Prostate gland (tissue), 2 donors: ENCODE measurements around the gene USP47. TPM values are rescaled to one million over a fixed set of nuclear protein-coding genes. Genes with fewer than 3 reads are reported as not detected.

Experiments used
- DNase-seq: peaks from one replicate; pipeline ENCODE4 v3.0.0-alpha.2; 2019; ENCODE audit warnings: low spot score
- H3K27ac ChIP-seq, 2 donors: fragments of 200-600 bp; sonication (generic); 2 replicates each; pipeline ENCODE4 v1.5.1; 2017 to 2019
- H3K27me3 ChIP-seq: fragments of 200-600 bp; sonication (generic); replicated peaks from 2 replicates; pipeline ENCODE4 v1.5.1; 2019; ENCODE audit not compliant: insufficient read depth
- H3K36me3 ChIP-seq, 2 donors: fragments of 200-600 bp; sonication (generic); 1 replicate in 1 of 2; 2 replicates in 1 of 2; pipeline versions ENCODE4 v1.5.1 to v1.8.1; 2017 to 2019
- H3K4me1 ChIP-seq: fragments of 200-600 bp; sonication (generic); replicated peaks from 2 replicates; pipeline ENCODE4 v1.5.1; 2019
- H3K4me3 ChIP-seq, 2 donors: fragments of 200-600 bp; sonication (generic); 2 replicates each; pipeline ENCODE4 v1.5.1; 2017 to 2019
- H3K9me3 ChIP-seq: fragments of 200-600 bp; sonication (generic); 2 replicates; pipeline ENCODE4 v1.5.1; 2017
- CTCF ChIP-seq, 4 experiments: fragments of 200-600 bp in 2 of 4; fragments of 450-650 bp in 2 of 4; sonication (generic) in 2 of 4; IDR thresholded peaks; 1 replicate in 3 of 4; 2 replicates in 1 of 4; pipeline ENCODE4 v1.5.1; 2016 to 2019; ENCODE audit warnings: antibody characterized with exemption in 4 of 4, mild to moderate bottlenecking in 2 of 4, moderate library complexity in 2 of 4
- POLR2A ChIP-seq: fragments of 450-650 bp; IDR thresholded peaks from one replicate; pipeline ENCODE4 v1.6.1; 2016; ENCODE audit warnings: antibody characterized with exemption, mild to moderate bottlenecking
- POLR2AphosphoS5 ChIP-seq: sonication (generic); formaldehyde crosslinking; IDR thresholded peaks from one replicate; pipeline ENCODE4 v1.6.1; 2017; ENCODE audit warnings: antibody characterized with exemption
- WGBS: methylation state at CpG from one replicate; pipeline ENCODE4 v1.1.5; 2018; 5-methylcytosine and 5-hydroxymethylcytosine counted together
- intact Hi-C: fragments of 100-400 bp; cut with DNase I; formaldehyde crosslinking; loops from one replicate; pipeline ENCODE4 v1.14.2; 2022
- total RNA-seq, 2 donors: library from RNA; depleted of rRNA; stranded (reverse); fragments of >200 nt; gene quantifications; one replicate each; pipeline ENCODE4 v1.1.0, GENCODE V29; 2016

USP47 gene
- total RNA-seq, 2 donors from 2014 or later = 58.4 to 76.6 TPM

DNA sequence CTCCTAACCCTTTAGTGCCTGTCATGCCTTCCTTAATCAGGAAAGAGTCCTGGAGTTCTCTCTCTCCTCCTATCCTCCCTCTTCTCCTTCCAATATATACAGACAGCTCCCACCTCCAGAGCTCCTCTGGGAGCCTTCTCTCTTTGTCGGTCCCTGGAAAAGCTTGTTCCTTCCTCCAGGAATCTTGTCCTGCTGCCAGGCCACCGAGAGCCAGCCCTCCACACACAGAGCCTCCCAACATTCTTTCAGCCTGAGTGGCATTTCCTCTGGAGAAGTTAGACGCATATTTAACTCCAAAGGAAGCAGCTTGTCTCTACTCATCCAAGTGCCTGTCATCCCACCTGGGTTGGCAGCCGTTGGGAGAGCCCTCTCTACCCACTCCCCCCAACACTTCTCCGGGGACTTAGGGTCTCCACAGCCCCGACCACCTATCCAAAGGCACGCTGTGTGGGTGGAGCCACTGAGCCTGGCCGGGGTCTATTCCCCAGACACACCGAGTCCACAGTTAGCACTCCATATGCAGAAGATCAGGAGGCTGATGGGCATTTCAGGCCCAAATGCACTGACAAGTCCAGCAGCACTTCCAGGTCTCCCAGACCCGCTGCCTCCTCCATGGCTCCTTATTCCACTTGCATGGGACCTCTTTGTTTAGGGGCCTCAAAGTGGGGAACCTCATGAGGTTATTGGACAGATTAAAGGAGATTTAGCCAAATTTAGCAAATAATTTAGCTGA lies 135.6 kb downstream of the USP47 start:
- no peaks in the 10 kb centered on the region for H3K4me1 ChIP-seq
- peak overlapping the region; percentile 57 to 59 for H3K27ac ChIP-seq
- no peak overlapping the region for H3K4me3 ChIP-seq
- 30% methylated on average over 10 of the region's 10 CpGs for WGBS
- no peaks in the 10 kb centered on the region for H3K9me3 ChIP-seq
- DNase-seq = peak; percentile 29
- H3K36me3 ChIP-seq = no peaks in the 10 kb centered on the region
- no peak for TF ChIP-seq POLR2A
- TF ChIP-seq POLR2AphosphoS5 = peak; percentile 44
- no peaks in the 10 kb centered on the region for H3K27me3 ChIP-seq
- intact Hi-C loops = no loop called here

GRCh38 chr11:11978098-11978637 lies 136.4 kb downstream of the USP47 start:
- H3K27ac ChIP-seq = peak overlapping the region in 1 of 2 donors; percentile 42
- H3K36me3 ChIP-seq = no peaks in the 10 kb centered on the region
- H3K9me3 ChIP-seq = no peaks in the 10 kb centered on the region
- H3K4me3 ChIP-seq = no peak overlapping the region
- 87% methylated on average over 4 of the region's 4 CpGs for WGBS
- H3K4me1 ChIP-seq = no peaks in the 10 kb centered on the region
- intact Hi-C loops = no loop called here
- no peak for DNase-seq
- H3K27me3 ChIP-seq = no peaks in the 10 kb centered on the region
- TF ChIP-seq CTCF (IDR thresholded peaks at IDR 0.05) (no peak), POLR2A (no peak), POLR2AphosphoS5 (no peak)

DNA sequence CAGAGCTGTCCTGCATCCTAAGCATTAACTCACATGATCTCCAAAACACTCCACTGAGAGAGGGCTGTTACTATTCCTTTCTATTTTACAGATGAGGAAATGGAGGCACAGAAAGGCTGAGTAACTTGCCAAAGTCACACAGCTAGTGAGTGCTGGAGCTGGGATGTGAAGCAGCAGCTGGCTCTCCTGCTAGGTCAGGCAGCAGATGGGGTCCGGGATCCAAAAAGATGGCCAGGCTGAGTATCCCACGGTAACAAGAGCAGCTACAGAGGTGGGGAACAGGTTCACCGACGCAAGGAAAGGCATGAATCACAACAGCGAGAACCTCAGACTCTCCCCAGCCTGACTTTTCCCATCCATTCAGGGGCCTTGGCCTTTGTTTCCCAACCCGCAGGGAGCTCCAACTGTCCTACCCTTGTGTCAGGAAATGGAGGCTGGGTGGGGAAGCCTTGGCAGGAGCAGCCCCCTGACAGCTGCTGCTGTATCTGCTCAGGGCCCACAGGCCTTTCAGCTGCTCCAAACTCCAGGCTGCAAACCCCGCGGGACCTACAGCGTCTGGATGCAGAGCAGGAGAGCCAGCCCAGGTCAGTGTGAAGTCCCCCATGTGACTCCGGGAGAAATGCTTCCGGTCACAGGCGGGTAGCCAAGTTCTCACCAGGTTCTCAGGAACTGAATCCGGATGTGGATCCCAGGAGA lies 137.2 kb downstream of the USP47 start:
- DNase-seq = no peak
- H3K9me3 ChIP-seq = no peaks in the 10 kb centered on the region

DNA sequence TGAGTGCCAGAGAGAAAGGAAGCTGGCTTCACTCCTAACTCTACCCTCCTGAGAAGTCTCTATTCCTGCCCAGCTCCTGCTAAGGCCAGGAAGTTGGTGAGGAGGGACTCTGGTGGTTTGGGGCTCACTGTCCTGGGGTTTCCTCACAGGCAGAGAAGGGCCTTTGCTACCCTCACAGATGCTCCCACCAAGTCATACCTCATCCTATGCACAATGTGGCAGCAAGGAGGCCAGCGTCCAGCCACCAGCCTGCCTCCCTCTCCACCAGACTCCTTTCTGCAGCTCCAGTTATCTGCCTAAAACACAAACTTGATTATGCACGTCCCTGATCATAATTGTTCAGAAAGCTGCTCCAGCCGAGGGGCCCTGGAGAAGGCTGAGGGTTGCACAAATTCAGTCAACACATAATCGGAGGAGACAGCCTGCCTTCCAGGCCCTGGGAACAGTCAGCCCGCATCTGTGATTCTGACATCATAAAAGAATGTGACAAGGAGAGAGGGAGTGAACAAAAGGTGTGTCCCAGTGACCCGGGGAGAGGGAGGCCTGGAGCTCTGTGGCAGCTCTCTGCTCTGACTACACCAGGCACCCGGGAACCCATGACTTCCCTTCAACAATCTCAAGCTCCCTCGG lies 137.8 kb downstream of the USP47 start:
- intact Hi-C loops = no loop called here
- WGBS = 28% methylated on average over 8 of the region's 8 CpGs
- no peaks in the 10 kb centered on the region for H3K9me3 ChIP-seq
- H3K4me3 ChIP-seq = no peak overlapping the region
- peak overlapping the region; percentile 41 to 42 for H3K27ac ChIP-seq
- no peaks in the 10 kb centered on the region for H3K4me1 ChIP-seq
- H3K27me3 ChIP-seq = no peaks in the 10 kb centered on the region
- no peaks in the 10 kb centered on the region for H3K36me3 ChIP-seq
- no peak for DNase-seq
- TF ChIP-seq POLR2AphosphoS5 (no peak), CTCF (IDR thresholded peaks at IDR 0.05) (no peak), POLR2A (no peak)

More for the DNA sequence above, 137.2 kb downstream of the USP47 start:
- no peaks in the 10 kb centered on the region for H3K27me3 ChIP-seq
- H3K27ac ChIP-seq = peak overlapping the region; percentile 41 to 42
- no peak overlapping the region for H3K4me3 ChIP-seq
- no peak for TF ChIP-seq POLR2AphosphoS5
- no peak for TF ChIP-seq POLR2A
- TF ChIP-seq CTCF (IDR thresholded peaks at IDR 0.05) = no peak
- no peaks in the 10 kb centered on the region for H3K4me1 ChIP-seq
- H3K36me3 ChIP-seq = no peaks in the 10 kb centered on the region
- WGBS = 60% methylated on average over 12 of the region's 13 CpGs
- intact Hi-C loops = no loop called here

DNA sequence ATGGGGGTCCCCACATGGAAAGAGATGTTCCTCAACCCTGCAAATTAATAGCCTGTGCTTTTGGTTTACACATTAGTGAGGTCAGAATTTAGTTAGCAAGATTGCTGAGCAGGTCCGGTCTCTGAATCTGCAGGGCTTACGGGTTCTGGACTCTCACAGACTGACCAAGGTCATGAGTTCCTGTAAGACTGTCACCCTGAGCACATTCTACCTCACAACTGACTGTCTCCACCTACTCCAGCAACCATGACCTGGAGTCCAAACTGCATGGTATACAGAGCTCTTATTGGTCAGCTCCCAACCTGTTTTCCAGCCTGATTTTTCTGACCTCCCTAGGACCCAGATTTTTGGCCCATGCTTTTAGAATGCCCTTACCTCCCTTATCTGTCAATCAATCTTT lies 138.4 kb downstream of the USP47 start:
- H3K4me1 ChIP-seq = no peaks in the 10 kb centered on the region
- no peak for DNase-seq
- TF ChIP-seq POLR2AphosphoS5 (no peak), CTCF (IDR thresholded peaks at IDR 0.05) (no peak), POLR2A (no peak)

More for the DNA sequence above, 138.4 kb downstream of the USP47 start:
- no peaks in the 10 kb centered on the region for H3K27me3 ChIP-seq
- WGBS = 95% methylated on average over 2 of the region's 2 CpGs
- peak overlapping the region; percentile 20 to 41 for H3K27ac ChIP-seq
- intact Hi-C loops = no loop called here
- no peaks in the 10 kb centered on the region for H3K9me3 ChIP-seq
- no peaks in the 10 kb centered on the region for H3K36me3 ChIP-seq
- no peak overlapping the region for H3K4me3 ChIP-seq
